OCI-LY7 (cell line): ENCODE results near the gene USP11. TPM values are rescaled to one million over a fixed set of nuclear protein-coding genes. Genes with fewer than 3 reads are reported as not detected.
"Not testable (repeated sequence)": the region's sequence is repeated elsewhere in the genome, so short reads cannot be mapped to it uniquely, and the experiment has no call there.

Experiments
- BruUV-seq: library from RNA; stranded (reverse); fragments of 400-500 nt; replicated peaks from 2 replicates; lab custom pipeline; 2021; lab: Mats Ljungman, UMichigan
- CTCF ChIA-PET: fragments of 300-600 bp; sonication (Branson Sonifier 250); formaldehyde crosslinking; loops from one replicate; lab custom pipeline; 2022; ENCODE audit warnings: antibody characterized with exemption; ENCODE audit not compliant: unreplicated experiment; lab: Charles Lee
- POLR2A ChIA-PET: fragments of 300-600 bp; sonication (Branson Sonifier 250); formaldehyde crosslinking; loops from one replicate; lab custom pipeline; 2022; ENCODE audit warnings: antibody characterized with exemption; lab: Charles Lee
- DNase-seq: peaks from one replicate; pipeline ENCODE4 v3.0.0-alpha.2; 2015; ENCODE audit warnings: low spot score
- H2AFZ ChIP-seq: fragments of 200-600 bp; sonication (generic), shearing (Covaris generic); 2 replicates; pipeline ENCODE4 v1.6.1; 2014; ENCODE audit warnings: mild to moderate bottlenecking, antibody characterized with exemption, low read length, moderate library complexity
- H3K27ac ChIP-seq: fragments of 200-600 bp; sonication (generic); 2 replicates; pipeline ENCODE4 v1.5.1; 2014; ENCODE audit warnings: mixed run types, low read depth, mild to moderate bottlenecking, moderate library complexity, low read length, inconsistent platforms; ENCODE audit not compliant: poor library complexity, severe bottlenecking
- H3K36me3 ChIP-seq: fragments of 200-600 bp; sonication (generic); 2 replicates; pipeline ENCODE4 v1.6.1; 2014; ENCODE audit warnings: mild to moderate bottlenecking, antibody characterized with exemption, low read length, moderate library complexity, mixed read lengths; ENCODE audit not compliant: insufficient read depth
- H3K4me1 ChIP-seq: fragments of 200-600 bp; sonication (generic); 2 replicates; pipeline ENCODE4 v1.5.1; 2014; ENCODE audit warnings: mild to moderate bottlenecking, low read length; ENCODE audit not compliant: insufficient read depth, poor library complexity, severe bottlenecking
- H3K4me2 ChIP-seq: fragments of 200-600 bp; sonication (generic); 2 replicates; pipeline ENCODE4 v1.6.1; 2014; ENCODE audit warnings: mild to moderate bottlenecking, low read length
- H3K4me3 ChIP-seq: fragments of 200-600 bp; sonication (generic); 2 replicates; pipeline ENCODE4 v1.5.1; 2014; ENCODE audit warnings: mild to moderate bottlenecking, low read depth, low read length; ENCODE audit not compliant: poor library complexity, severe bottlenecking
- H3K79me2 ChIP-seq: fragments of 200-600 bp; sonication (generic); 2 replicates; pipeline ENCODE4 v1.6.1; 2016; ENCODE audit warnings: low read depth, mild to moderate bottlenecking, low read length, moderate library complexity, mixed read lengths; ENCODE audit not compliant: insufficient read depth
- H3K9me2 ChIP-seq: fragments of 200-600 bp; sonication (generic); 2 replicates; pipeline ENCODE4 v1.6.1; 2016; ENCODE audit warnings: mild to moderate bottlenecking, low read length, mixed read lengths; ENCODE audit not compliant: insufficient read depth
- H3K9me3 ChIP-seq: fragments of 200-600 bp; sonication (generic); 2 replicates; pipeline ENCODE4 v1.6.1; 2014; ENCODE audit warnings: mild to moderate bottlenecking, mixed run types, low read length, mixed read lengths
- H4K20me1 ChIP-seq: fragments of 200-600 bp; sonication (generic); 2 replicates; pipeline ENCODE4 v1.6.1; 2014; ENCODE audit warnings: mild to moderate bottlenecking, antibody characterized with exemption, low read length, moderate library complexity, mixed read lengths; ENCODE audit not compliant: insufficient read depth
- EZH2phosphoT487 ChIP-seq: fragments of 200-600 bp; sonication (generic); IDR thresholded peaks from 2 replicates; pipeline ENCODE4 v1.6.1; 2018; ENCODE audit warnings: low read depth, borderline replicate concordance, mild to moderate bottlenecking, mixed run types, antibody characterized with exemption, low read length, moderate library complexity, mixed read lengths
- intact Hi-C: fragments of 100-400 bp; cut with micrococcal nuclease; formaldehyde crosslinking; loops from one replicate; pipeline ENCODE4 v1.10.0; 2022; ENCODE audit not compliant: unreplicated experiment
- total RNA-seq, 2 experiments: library from RNA; depleted of rRNA in 1 of 2; stranded (reverse); fragments of >200 nt in 1 of 2; shearing (Covaris generic) in 1 of 2; gene quantifications; 2 replicates each; pipeline ENCODE4 v1.2.3, GENCODE V29; 2014 to 2022
- TF ChIP-seq, protein P1 (sequence below): fragments of 200-600 bp; sonication (generic); conservative IDR thresholded peaks from 2 replicates; pipeline ENCODE4 v1.5.1; 2014; ENCODE audit warnings: mild to moderate bottlenecking, antibody characterized with exemption, low read length, moderate library complexity, mixed read lengths

USP11 gene
- total RNA-seq, 2 experiments from 2014 or later, result 46.5 to 91.8 TPM

DNA sequence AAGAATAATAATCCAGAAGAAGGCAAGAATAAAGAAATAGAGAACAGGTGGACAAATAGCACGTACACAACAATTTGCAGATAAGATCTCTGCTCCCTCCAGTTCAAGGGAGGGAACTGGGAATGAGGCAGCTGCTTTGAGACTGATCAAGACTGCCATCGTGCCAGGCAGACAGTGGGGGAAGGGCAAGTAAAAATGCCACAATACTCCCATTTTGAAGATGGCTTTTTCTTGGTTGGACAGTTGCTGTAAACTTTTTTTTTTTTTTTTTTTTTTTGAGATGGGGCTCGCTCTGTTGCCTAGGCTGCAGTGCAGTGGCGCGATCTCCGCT is 17.2 kb downstream of the USP11 start:
- Histone ChIP-seq H2AFZ (no peak overlapping the region), H3K9me3 (no peaks in the 10 kb centered on the region), H3K79me2 (no peaks in the 10 kb centered on the region), H3K4me1 (no peaks in the 10 kb centered on the region), H3K4me2 (no peak overlapping the region), H3K36me3 (peaks cover 2% of the 10 kb centered on the region; the same call in 1 of the 2 replicates), H3K27ac (no peak overlapping the region), H3K4me3 (no peak overlapping the region), H3K9me2 (no peaks in the 10 kb centered on the region), H4K20me1 (no peaks in the 10 kb centered on the region)
- DNase-seq, result no peak
- ChIA-PET POLR2A (no interaction called here), CTCF (no interaction called here)
- intact Hi-C loops, result no loop called here
- no TSS peak for BruUV-seq
- TF ChIP-seq, protein P1, sequence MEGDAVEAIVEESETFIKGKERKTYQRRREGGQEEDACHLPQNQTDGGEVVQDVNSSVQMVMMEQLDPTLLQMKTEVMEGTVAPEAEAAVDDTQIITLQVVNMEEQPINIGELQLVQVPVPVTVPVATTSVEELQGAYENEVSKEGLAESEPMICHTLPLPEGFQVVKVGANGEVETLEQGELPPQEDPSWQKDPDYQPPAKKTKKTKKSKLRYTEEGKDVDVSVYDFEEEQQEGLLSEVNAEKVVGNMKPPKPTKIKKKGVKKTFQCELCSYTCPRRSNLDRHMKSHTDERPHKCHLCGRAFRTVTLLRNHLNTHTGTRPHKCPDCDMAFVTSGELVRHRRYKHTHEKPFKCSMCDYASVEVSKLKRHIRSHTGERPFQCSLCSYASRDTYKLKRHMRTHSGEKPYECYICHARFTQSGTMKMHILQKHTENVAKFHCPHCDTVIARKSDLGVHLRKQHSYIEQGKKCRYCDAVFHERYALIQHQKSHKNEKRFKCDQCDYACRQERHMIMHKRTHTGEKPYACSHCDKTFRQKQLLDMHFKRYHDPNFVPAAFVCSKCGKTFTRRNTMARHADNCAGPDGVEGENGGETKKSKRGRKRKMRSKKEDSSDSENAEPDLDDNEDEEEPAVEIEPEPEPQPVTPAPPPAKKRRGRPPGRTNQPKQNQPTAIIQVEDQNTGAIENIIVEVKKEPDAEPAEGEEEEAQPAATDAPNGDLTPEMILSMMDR, result no peak
- TF ChIP-seq EZH2phosphoT487, result no peak

DNA sequence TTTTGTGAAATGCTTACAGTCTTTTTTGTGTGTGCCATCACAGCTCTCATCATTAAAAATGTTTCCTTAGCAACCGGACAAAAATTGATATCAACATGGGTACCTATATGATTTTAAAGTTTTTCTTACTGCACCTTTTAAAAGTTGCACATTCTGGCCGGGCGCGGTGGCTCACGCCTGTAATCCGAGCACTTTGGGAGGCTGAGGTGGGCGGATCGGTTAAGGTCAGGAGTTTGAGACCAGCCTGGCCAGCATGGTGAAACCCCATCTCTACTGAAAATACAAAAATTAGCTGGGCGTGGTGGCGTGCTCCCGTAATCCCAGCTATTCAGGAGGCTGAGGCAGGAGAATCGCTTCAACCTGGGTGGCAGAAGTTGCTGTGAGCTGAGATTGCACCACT is 24.8 kb downstream of the USP11 start:
- H3K79me2 ChIP-seq, H3K36me3 ChIP-seq, H3K9me3 ChIP-seq, H3K4me2 ChIP-seq, H3K4me1 ChIP-seq, H4K20me1 ChIP-seq, DNase-seq, BruUV-seq, intact Hi-C loops, H3K9me2 ChIP-seq, H3K4me3 ChIP-seq, H2AFZ ChIP-seq, H3K27ac ChIP-seq, POLR2A ChIA-PET: not testable (repeated sequence)
- CTCF ChIA-PET, result interaction anchor here (0.5 kb wide), 1 partner anchor 351 kb away, joined by 3 read pairs; no protein-coding TSS in a partner anchor

DNA sequence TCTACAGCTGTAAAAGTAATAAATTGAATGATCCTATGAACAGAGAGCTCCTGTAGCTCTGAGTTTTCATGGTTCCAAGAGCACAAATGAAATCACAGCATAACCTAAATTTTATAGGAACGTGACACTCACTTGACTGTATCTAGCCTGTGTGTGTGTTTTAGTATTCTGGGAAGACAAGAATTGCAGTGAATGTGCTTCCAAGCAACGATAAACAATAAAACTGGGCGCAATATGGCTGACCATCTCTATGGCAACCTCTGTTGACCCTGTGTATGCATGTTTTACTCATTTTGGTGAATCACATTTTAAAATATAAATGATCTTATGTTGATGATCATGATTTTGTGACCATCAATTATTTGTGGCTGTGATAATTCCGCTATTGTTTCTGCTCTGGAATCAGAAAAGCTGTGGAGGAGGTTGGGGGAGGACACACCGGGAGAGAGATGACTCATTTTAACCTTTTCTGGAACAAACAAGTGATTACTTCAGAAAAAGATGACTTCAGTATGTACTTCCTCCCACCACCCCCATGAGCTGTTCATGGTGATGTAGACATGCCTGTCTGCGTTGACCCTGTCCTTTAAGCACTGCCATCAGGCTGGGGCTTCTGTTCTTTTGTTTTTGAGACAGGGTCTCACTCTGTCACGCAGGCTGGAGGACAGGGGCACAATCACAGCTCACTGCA is 31.8 kb downstream of the USP11 start:
- intact Hi-C loops, result no loop called here
- BruUV-seq, result no TSS peak
- no peaks in the 10 kb centered on the region for H3K4me1 ChIP-seq
- DNase-seq, result no peak
- no peaks in the 10 kb centered on the region for H3K36me3 ChIP-seq
- no peaks in the 10 kb centered on the region for H3K9me2 ChIP-seq
- no peaks in the 10 kb centered on the region for H3K9me3 ChIP-seq
- H3K79me2 ChIP-seq, result no peaks in the 10 kb centered on the region
- no peak overlapping the region for H3K27ac ChIP-seq
- CTCF ChIA-PET, result no interaction called here
- H2AFZ ChIP-seq, result no peak overlapping the region
- no peak overlapping the region for H3K4me3 ChIP-seq
- POLR2A ChIA-PET, result no interaction called here
- no peak for TF ChIP-seq EZH2phosphoT487
- TF ChIP-seq, protein P1, result no peak
- H3K4me2 ChIP-seq, result no peak overlapping the region
- no peaks in the 10 kb centered on the region for H4K20me1 ChIP-seq
